Astrocyte (in vitro differentiated cells and primary cell): ENCODE measurements around the gene RWDD1. TPM values are rescaled to one million over a fixed set of nuclear protein-coding genes. Genes with fewer than 3 reads are reported as not detected.

Experiments
- DNase-seq: peaks from one replicate; pipeline ENCODE4 v3.0.0-alpha.2; 2010; ENCODE audit warnings: low read depth
- FAIRE-seq: peaks from 2 replicates; lab custom pipeline; 2011; peaks lifted over from hg19 to GRCh38; lab: Jason Lieb, UNC
- H2AFZ ChIP-seq: 2 replicates; pipeline ENCODE4 v1.6.0; 2012; ENCODE audit warnings: low read depth, low read length, inconsistent platforms
- H3K27ac ChIP-seq: 2 replicates; pipeline ENCODE4 v1.5.1; 2011; ENCODE audit warnings: low read depth, low read length, inconsistent platforms
- H3K27me3 ChIP-seq: 2 replicates; pipeline ENCODE4 v1.6.0; 2011; ENCODE audit warnings: low read length, inconsistent platforms; ENCODE audit not compliant: insufficient read depth
- H3K36me3 ChIP-seq: 2 replicates; pipeline ENCODE4 v1.5.1; 2011; ENCODE audit warnings: low read length, inconsistent platforms; ENCODE audit not compliant: insufficient read depth
- H3K4me1 ChIP-seq: 2 replicates; pipeline ENCODE4 v1.5.1; 2011; ENCODE audit warnings: low read length, inconsistent platforms; ENCODE audit not compliant: insufficient read depth
- H3K4me2 ChIP-seq: 2 replicates; pipeline ENCODE4 v1.6.0; 2012; ENCODE audit warnings: low read length, inconsistent platforms
- H3K4me3 ChIP-seq: 2 replicates; pipeline ENCODE4 v1.5.1; 2011; ENCODE audit warnings: low read depth, mild to moderate bottlenecking, low read length, inconsistent platforms; ENCODE audit not compliant: insufficient read depth
- H3K79me2 ChIP-seq: 2 replicates; pipeline ENCODE4 v1.6.0; 2012; ENCODE audit warnings: mild to moderate bottlenecking, low read length, inconsistent platforms; ENCODE audit not compliant: insufficient read depth
- H3K9ac ChIP-seq: 2 replicates; pipeline ENCODE4 v1.6.0; 2012; ENCODE audit warnings: mild to moderate bottlenecking, low read length, inconsistent platforms
- H3K9me3 ChIP-seq: 2 replicates; pipeline ENCODE4 v1.5.1; 2012; ENCODE audit warnings: low read depth, mild to moderate bottlenecking, low read length, inconsistent platforms; ENCODE audit not compliant: insufficient read depth
- H4K20me1 ChIP-seq: 2 replicates; pipeline ENCODE4 v1.6.0; 2012; ENCODE audit warnings: low read length, inconsistent platforms; ENCODE audit not compliant: insufficient read depth
- H3K27ac Mint-ChIP-seq: one replicate; pipeline ENCODE4 v1.8.0; 2021; ENCODE audit warnings: mild to moderate bottlenecking, mixed read lengths; ENCODE audit not compliant: unreplicated experiment
- H3K27me3 Mint-ChIP-seq: one replicate; pipeline ENCODE4 v1.8.0; 2021; ENCODE audit warnings: low read depth, mixed read lengths; ENCODE audit not compliant: unreplicated experiment
- H3K36me3 Mint-ChIP-seq: one replicate; pipeline ENCODE4 v1.8.0; 2021; ENCODE audit warnings: low read depth, mixed read lengths; ENCODE audit not compliant: unreplicated experiment
- H3K4me1 Mint-ChIP-seq: one replicate; pipeline ENCODE4 v1.8.0; 2021; ENCODE audit warnings: low read depth, mixed read lengths; ENCODE audit not compliant: unreplicated experiment
- H3K4me3 Mint-ChIP-seq: one replicate; pipeline ENCODE4 v1.8.0; 2021; ENCODE audit warnings: mild to moderate bottlenecking, moderate library complexity, mixed read lengths; ENCODE audit not compliant: unreplicated experiment
- H3K9me3 Mint-ChIP-seq: one replicate; pipeline ENCODE4 v1.8.0; 2021; ENCODE audit warnings: mild to moderate bottlenecking, mixed read lengths; ENCODE audit not compliant: unreplicated experiment
- CTCF ChIP-seq: IDR thresholded peaks from 2 replicates; pipeline ENCODE4 v1.5.1; 2011; ENCODE audit warnings: low read depth, mild to moderate bottlenecking, inconsistent platforms, low read length, moderate library complexity; ENCODE audit not compliant: insufficient read depth
- EZH2 ChIP-seq: IDR thresholded peaks from 2 replicates; pipeline ENCODE4 v1.6.1; 2012; ENCODE audit warnings: mild to moderate bottlenecking, low read length, inconsistent platforms; ENCODE audit not compliant: insufficient read depth
- total RNA-seq: library from RNA; stranded (reverse); gene quantifications from 2 replicates; pipeline ENCODE4 v1.2.1, GENCODE V29; 2021

The RWDD1 gene
- total RNA-seq, 1 donor from 2014 or later: 45.1 TPM

GRCh38 chr6:116563830-116564229 is 7.5 kb upstream of the RWDD1 start:
- no peak overlapping the region for H3K27ac Mint-ChIP-seq
- Histone ChIP-seq H3K9me3 (no peaks in the 10 kb centered on the region), H4K20me1 (no peaks in the 10 kb centered on the region), H3K27me3 (no peaks in the 10 kb centered on the region), H3K4me3 (no peak overlapping the region), H3K4me1 (peaks cover 10% of the 10 kb centered on the region), H3K79me2 (no peaks in the 10 kb centered on the region), H3K9ac (no peak overlapping the region), H3K27ac (no peak overlapping the region), H2AFZ (peak overlapping the region; percentile 1), H3K36me3 (no peaks in the 10 kb centered on the region), H3K4me2 (peak overlapping the region; percentile 77)
- peak overlapping the region; percentile 1 for H3K4me3 Mint-ChIP-seq
- no peaks in the 10 kb centered on the region for H3K9me3 Mint-ChIP-seq
- DNase-seq (no peak), FAIRE-seq (no peak)
- H3K27me3 Mint-ChIP-seq: peaks cover 3% of the 10 kb centered on the region
- H3K36me3 Mint-ChIP-seq: no peaks in the 10 kb centered on the region
- H3K4me1 Mint-ChIP-seq: peaks cover 7% of the 10 kb centered on the region
- TF ChIP-seq EZH2: no peak
- TF ChIP-seq CTCF: no peak

DNA sequence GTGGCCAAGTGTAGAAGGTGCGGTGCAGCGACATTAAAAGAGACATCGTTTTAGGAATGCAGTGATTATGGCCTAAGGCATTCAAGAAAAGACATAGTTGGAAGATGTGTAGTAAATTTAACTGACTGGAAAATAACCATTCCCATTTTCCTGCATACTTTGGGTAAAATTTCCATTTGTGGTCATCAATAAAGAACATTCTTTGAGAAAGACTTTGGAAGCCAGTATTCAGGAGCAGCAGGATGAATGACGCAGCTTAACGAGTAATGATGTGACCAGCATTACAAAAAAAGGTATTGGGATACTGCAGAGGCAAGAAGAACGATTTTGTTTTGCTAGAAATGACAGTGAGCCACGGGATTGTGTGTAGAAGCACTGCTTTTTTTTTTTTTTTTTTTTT is 7.0 kb upstream of the RWDD1 start:
- Mint-ChIP-seq H3K36me3 (no peaks in the 10 kb centered on the region), H3K4me1 (peaks cover 7% of the 10 kb centered on the region), H3K27me3 (peaks cover 3% of the 10 kb centered on the region), H3K27ac (no peak overlapping the region), H3K4me3 (peak overlapping the region; percentile 1), H3K9me3 (no peaks in the 10 kb centered on the region)
- Histone ChIP-seq H4K20me1 (no peaks in the 10 kb centered on the region), H3K4me2 (peak overlapping the region; percentile 77), H3K27me3 (no peaks in the 10 kb centered on the region), H3K4me3 (no peak overlapping the region), H2AFZ (peak overlapping the region; percentile 1), H3K36me3 (no peaks in the 10 kb centered on the region), H3K27ac (peak overlapping the region; percentile 37), H3K4me1 (peaks cover 10% of the 10 kb centered on the region), H3K9ac (no peak overlapping the region), H3K79me2 (no peaks in the 10 kb centered on the region), H3K9me3 (no peaks in the 10 kb centered on the region)
- TF ChIP-seq EZH2: no peak
- TF ChIP-seq CTCF: no peak
- no peak for FAIRE-seq
- DNase-seq: peak; percentile 82
